K562 (cell line): ENCODE results near the gene LMO4. TPM values are rescaled to one million over a fixed set of nuclear protein-coding genes. Genes with fewer than 3 reads are reported as not detected.

Experiments
- HDAC8 ChIP-seq: fragments of 450-650 bp; IDR thresholded peaks from 2 replicates; pipeline ENCODE4 v1.6.1; 2016; ENCODE audit warnings: mild to moderate bottlenecking, missing genetic modification characterization, moderate library complexity, missing compliant biosample characterization
- HNRNPLL ChIP-seq: fragments of 200-400 bp; formaldehyde crosslinking; IDR thresholded peaks from 2 replicates; pipeline ENCODE4 v1.6.1; 2017; ENCODE audit warnings: low read length, low read depth, mild to moderate bottlenecking; ENCODE audit not compliant: poor library complexity, severe bottlenecking
- MTA2 ChIP-seq: fragments of 450-650 bp; IDR thresholded peaks from 2 replicates; pipeline ENCODE4 v1.6.1; 2016; ENCODE audit warnings: low read depth
- MTA3 ChIP-seq: fragments of 450-650 bp; formaldehyde crosslinking; IDR thresholded peaks from 2 replicates; pipeline ENCODE4 v1.6.1; 2017; ENCODE audit warnings: mild to moderate bottlenecking, borderline replicate concordance
- MYC ChIP-seq, 2 experiments: fragments of 250-450 bp in 1 of 2; sonication (Bioruptor Pico) in 1 of 2; IDR thresholded peaks; 2 replicates each; pipeline versions ENCODE4 v1.5.1 to v1.6.1; 2012 to 2021; ENCODE audit warnings: low read depth in 2 of 2, borderline replicate concordance in 1 of 2, improper control_type of control experiment in 1 of 2, low read length in 1 of 2, mild to moderate bottlenecking in 1 of 2, moderate library complexity in 1 of 2
- NFYB ChIP-seq: IDR thresholded peaks from 2 replicates; pipeline ENCODE4 v1.6.1; 2011; ENCODE audit warnings: mild to moderate bottlenecking, moderate library complexity; ENCODE audit not compliant: insufficient read length; ENCODE audit errors: extremely low read depth
- POLR2G ChIP-seq: fragments of 200-400 bp; formaldehyde crosslinking; IDR thresholded peaks from 2 replicates; pipeline ENCODE4 v1.6.1; 2017; ENCODE audit warnings: low read depth, mild to moderate bottlenecking, antibody characterized with exemption, low read length, moderate library complexity
- RBM25 ChIP-seq: fragments of 200-400 bp; formaldehyde crosslinking; IDR thresholded peaks from 2 replicates; pipeline ENCODE4 v1.6.1; 2018; ENCODE audit warnings: low read length, low read depth, moderate library complexity; ENCODE audit not compliant: severe bottlenecking
- SIN3B ChIP-seq: fragments of 450-650 bp; IDR thresholded peaks from 2 replicates; pipeline ENCODE4 v1.6.1; 2017; ENCODE audit warnings: low read depth, mild to moderate bottlenecking, moderate library complexity
- TOE1 ChIP-seq, 2 experiments: fragments of 450-650 bp in 1 of 2; sonication (generic) in 1 of 2; formaldehyde crosslinking in 1 of 2; IDR thresholded peaks; 2 replicates each; pipeline versions ENCODE4 v1.7.1 to v1.8.0; 2016 to 2022; ENCODE audit warnings: borderline replicate concordance in 2 of 2, mild to moderate bottlenecking in 2 of 2, antibody characterized with exemption in 1 of 2, inconsistent platforms in 1 of 2, low read depth in 1 of 2, missing genetic modification reagents in 1 of 2, moderate library complexity in 1 of 2
- polyA plus RNA-seq, 8 experiments: library from polyadenylated mRNA; depleted of rRNA in 4 of 8; stranded (reverse) in 5 of 8; unstranded in 3 of 8; fragments of >200 nt; fragmentation: Nextera tagmentation in 2 of 8; fragmentation: Illumina TruSeq in 1 of 8; extraction: Ambion mirVana in 2 of 8; extraction: Trizol in 1 of 8; gene quantifications; 2 replicates each; pipeline versions ENCODE4 v1.2.1 to v1.2.3, GENCODE V29; 2011 to 2014; ENCODE audit warnings: inconsistent platforms in 1 of 8, missing spikeins in 1 of 8
- total RNA-seq, 7 experiments: library from RNA; depleted of rRNA in 6 of 7; stranded (reverse); fragments of >200 nt in 6 of 7; fragmentation: Illumina TruSeq in 2 of 7; extraction: Trizol in 2 of 7; gene quantifications; 2 replicates each; pipeline versions ENCODE4 v1.2.1 to v1.2.3, GENCODE V29; 2011 to 2021; ENCODE audit warnings: low replicate concordance in 1 of 7
- TF ChIP-seq, protein P1 (sequence below): fragments of 450-650 bp; IDR thresholded peaks from 2 replicates; pipeline ENCODE4 v1.6.1; 2016; ENCODE audit warnings: mild to moderate bottlenecking, moderate library complexity
- TF ChIP-seq, protein P2 (sequence below): sonication (generic); formaldehyde crosslinking; IDR thresholded peaks from 2 replicates; pipeline ENCODE4 v1.4.0; 2020; ENCODE audit warnings: mild to moderate bottlenecking, missing genetic modification reagents

Gene LMO4
- total and polyA plus RNA-seq, 9 of the 15 experiments (the other 6 are each of a cell fraction or from before 2014, with no cell fraction given), result 3.1 to 35.3 (median 22.4) TPM

DNA sequence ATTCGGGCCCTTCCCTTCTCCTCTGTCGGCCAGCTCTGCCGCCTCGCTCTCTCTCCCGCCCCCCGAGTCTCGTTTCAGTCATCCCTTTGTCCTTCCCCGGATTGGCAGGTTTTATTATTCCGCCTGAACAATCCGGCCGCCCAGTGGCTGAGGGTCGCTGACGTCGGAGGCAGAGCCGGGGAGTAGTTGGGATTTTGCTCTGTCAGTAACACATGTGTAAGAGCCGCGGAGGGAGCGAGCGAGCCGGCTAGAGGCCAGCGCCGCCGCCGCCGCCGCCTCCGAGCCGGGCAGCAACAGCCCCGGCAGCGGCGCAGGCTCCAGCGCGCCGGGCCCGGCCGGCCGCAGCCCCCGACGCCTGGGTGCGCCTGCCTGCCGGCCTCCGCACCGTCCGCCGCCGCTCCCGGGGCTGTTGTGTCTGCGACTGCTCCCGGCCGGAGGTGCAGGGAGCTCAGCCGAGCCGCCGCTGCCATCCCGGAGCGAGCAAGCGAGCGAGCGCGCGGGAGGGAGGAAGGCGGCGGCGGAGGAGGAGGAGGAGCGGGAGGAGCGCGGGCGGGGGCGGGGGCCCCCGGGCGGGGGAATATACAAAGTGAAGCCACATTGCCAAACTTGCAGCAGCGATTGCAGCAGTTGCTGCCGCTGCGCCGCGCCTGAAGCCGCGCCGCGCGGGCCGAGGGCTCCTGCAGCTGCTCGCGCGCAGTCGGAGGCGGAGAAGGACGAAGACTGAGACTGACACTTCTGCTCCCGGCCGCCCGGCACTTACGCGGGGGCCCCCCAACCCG lies at the start of gene LMO4 (continued):
- TF ChIP-seq, protein P1, sequence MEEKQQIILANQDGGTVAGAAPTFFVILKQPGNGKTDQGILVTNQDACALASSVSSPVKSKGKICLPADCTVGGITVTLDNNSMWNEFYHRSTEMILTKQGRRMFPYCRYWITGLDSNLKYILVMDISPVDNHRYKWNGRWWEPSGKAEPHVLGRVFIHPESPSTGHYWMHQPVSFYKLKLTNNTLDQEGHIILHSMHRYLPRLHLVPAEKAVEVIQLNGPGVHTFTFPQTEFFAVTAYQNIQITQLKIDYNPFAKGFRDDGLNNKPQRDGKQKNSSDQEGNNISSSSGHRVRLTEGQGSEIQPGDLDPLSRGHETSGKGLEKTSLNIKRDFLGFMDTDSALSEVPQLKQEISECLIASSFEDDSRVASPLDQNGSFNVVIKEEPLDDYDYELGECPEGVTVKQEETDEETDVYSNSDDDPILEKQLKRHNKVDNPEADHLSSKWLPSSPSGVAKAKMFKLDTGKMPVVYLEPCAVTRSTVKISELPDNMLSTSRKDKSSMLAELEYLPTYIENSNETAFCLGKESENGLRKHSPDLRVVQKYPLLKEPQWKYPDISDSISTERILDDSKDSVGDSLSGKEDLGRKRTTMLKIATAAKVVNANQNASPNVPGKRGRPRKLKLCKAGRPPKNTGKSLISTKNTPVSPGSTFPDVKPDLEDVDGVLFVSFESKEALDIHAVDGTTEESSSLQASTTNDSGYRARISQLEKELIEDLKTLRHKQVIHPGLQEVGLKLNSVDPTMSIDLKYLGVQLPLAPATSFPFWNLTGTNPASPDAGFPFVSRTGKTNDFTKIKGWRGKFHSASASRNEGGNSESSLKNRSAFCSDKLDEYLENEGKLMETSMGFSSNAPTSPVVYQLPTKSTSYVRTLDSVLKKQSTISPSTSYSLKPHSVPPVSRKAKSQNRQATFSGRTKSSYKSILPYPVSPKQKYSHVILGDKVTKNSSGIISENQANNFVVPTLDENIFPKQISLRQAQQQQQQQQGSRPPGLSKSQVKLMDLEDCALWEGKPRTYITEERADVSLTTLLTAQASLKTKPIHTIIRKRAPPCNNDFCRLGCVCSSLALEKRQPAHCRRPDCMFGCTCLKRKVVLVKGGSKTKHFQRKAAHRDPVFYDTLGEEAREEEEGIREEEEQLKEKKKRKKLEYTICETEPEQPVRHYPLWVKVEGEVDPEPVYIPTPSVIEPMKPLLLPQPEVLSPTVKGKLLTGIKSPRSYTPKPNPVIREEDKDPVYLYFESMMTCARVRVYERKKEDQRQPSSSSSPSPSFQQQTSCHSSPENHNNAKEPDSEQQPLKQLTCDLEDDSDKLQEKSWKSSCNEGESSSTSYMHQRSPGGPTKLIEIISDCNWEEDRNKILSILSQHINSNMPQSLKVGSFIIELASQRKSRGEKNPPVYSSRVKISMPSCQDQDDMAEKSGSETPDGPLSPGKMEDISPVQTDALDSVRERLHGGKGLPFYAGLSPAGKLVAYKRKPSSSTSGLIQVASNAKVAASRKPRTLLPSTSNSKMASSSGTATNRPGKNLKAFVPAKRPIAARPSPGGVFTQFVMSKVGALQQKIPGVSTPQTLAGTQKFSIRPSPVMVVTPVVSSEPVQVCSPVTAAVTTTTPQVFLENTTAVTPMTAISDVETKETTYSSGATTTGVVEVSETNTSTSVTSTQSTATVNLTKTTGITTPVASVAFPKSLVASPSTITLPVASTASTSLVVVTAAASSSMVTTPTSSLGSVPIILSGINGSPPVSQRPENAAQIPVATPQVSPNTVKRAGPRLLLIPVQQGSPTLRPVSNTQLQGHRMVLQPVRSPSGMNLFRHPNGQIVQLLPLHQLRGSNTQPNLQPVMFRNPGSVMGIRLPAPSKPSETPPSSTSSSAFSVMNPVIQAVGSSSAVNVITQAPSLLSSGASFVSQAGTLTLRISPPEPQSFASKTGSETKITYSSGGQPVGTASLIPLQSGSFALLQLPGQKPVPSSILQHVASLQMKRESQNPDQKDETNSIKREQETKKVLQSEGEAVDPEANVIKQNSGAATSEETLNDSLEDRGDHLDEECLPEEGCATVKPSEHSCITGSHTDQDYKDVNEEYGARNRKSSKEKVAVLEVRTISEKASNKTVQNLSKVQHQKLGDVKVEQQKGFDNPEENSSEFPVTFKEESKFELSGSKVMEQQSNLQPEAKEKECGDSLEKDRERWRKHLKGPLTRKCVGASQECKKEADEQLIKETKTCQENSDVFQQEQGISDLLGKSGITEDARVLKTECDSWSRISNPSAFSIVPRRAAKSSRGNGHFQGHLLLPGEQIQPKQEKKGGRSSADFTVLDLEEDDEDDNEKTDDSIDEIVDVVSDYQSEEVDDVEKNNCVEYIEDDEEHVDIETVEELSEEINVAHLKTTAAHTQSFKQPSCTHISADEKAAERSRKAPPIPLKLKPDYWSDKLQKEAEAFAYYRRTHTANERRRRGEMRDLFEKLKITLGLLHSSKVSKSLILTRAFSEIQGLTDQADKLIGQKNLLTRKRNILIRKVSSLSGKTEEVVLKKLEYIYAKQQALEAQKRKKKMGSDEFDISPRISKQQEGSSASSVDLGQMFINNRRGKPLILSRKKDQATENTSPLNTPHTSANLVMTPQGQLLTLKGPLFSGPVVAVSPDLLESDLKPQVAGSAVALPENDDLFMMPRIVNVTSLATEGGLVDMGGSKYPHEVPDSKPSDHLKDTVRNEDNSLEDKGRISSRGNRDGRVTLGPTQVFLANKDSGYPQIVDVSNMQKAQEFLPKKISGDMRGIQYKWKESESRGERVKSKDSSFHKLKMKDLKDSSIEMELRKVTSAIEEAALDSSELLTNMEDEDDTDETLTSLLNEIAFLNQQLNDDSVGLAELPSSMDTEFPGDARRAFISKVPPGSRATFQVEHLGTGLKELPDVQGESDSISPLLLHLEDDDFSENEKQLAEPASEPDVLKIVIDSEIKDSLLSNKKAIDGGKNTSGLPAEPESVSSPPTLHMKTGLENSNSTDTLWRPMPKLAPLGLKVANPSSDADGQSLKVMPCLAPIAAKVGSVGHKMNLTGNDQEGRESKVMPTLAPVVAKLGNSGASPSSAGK, result 0 out of 2 replicates have a peak, but pooled peaks have one; percentile 9
- peak; percentile 74; the same call in 1 of the 2 replicates for TF ChIP-seq MTA3
- TF ChIP-seq HNRNPLL, result peak; percentile 47
- peak; percentile 75 for TF ChIP-seq MYC (IDR thresholded peaks at IDR 0.05; ENCODE audit: low read depth, low read length)
- TF ChIP-seq MYC (CRISPR knock-in tag; IDR thresholded peaks at IDR 0.05; ENCODE audit: borderline replicate concordance, low read depth), result no peak
- TF ChIP-seq, protein P2, sequence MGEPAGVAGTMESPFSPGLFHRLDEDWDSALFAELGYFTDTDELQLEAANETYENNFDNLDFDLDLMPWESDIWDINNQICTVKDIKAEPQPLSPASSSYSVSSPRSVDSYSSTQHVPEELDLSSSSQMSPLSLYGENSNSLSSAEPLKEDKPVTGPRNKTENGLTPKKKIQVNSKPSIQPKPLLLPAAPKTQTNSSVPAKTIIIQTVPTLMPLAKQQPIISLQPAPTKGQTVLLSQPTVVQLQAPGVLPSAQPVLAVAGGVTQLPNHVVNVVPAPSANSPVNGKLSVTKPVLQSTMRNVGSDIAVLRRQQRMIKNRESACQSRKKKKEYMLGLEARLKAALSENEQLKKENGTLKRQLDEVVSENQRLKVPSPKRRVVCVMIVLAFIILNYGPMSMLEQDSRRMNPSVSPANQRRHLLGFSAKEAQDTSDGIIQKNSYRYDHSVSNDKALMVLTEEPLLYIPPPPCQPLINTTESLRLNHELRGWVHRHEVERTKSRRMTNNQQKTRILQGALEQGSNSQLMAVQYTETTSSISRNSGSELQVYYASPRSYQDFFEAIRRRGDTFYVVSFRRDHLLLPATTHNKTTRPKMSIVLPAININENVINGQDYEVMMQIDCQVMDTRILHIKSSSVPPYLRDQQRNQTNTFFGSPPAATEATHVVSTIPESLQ (CRISPR knock-in tag), result no peak
- no peak for TF ChIP-seq MTA2
- peak; percentile 65 for TF ChIP-seq RBM25
- TF ChIP-seq HDAC8 (tag), result no peak
- TF ChIP-seq POLR2G, result peak; percentile 92
- peak; percentile 80 for TF ChIP-seq NFYB
- TF ChIP-seq SIN3B, result 0 out of 2 replicates have a peak, but pooled peaks have one; percentile 50
- peak; percentile 26; the same call in 1 of the 2 replicates for TF ChIP-seq TOE1 (IDR thresholded peaks at IDR 0.05; ENCODE audit: borderline replicate concordance)
- no peak for TF ChIP-seq TOE1 (CRISPR knock-in tag; IDR thresholded peaks at IDR 0.05; ENCODE audit: borderline replicate concordance, low read depth)
